Amygdala (tissue), 56 donors: ENCODE measurements around the gene PIF1.
"Not testable (repeated sequence)": the region's sequence is repeated elsewhere in the genome, so short reads cannot be mapped to it uniquely, and the experiment has no call there.

Source experiments
- DNase-seq, 56 donors: peaks; one replicate each; lab custom pipeline; 2025; lab: John Stamatoyannopoulos, UW

PIF1 gene

GRCh38 chr15:64814965-64815364, 10.5 kb downstream of the PIF1 start:
- DNase-seq: not testable (repeated sequence)

DNA sequence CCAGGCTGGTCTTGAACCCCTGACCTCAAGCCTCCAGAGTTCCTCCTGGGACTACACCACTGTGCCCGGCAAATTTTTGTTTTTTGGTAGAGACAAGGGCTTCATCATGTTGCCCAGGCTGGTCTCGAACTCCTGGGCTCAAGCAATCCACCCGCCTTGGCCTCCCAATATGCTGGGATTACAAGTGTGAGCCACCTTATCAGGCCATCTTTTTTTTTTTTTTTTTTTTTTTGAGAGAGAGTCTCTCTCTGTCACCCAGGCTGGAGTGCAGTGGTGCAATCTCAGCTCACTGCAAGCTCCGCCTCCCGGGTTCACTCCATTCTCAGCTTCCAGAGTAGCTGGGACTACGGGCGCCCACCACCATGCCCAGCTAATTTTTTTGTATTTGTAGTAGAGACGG, 11.2 kb downstream of the PIF1 start:
- not testable (repeated sequence) for DNase-seq

DNA sequence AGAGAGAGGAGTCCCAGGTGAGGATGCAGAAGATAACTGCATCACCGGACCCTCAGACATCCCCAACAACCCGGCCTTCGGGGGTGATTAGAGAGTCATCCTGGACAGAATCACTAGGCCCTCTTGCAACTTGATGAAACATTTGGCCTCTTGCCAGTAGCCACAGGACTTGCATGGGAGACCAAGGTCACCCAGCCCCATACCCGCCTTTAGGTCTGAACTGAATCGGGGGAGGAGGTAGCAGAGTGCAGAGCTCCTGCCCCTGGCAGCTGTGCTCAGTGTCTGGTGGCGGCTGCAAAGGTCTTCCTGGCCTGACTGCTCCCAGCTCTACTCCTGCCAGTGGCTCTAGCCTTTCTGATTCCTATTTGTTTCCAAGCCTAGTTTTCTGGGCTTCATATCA, 12.4 kb downstream of the PIF1 start:
- no peak for DNase-seq

GRCh38 chr15:64810497-64811326, 14.7 kb downstream of the PIF1 start:
- no peak for DNase-seq

DNA sequence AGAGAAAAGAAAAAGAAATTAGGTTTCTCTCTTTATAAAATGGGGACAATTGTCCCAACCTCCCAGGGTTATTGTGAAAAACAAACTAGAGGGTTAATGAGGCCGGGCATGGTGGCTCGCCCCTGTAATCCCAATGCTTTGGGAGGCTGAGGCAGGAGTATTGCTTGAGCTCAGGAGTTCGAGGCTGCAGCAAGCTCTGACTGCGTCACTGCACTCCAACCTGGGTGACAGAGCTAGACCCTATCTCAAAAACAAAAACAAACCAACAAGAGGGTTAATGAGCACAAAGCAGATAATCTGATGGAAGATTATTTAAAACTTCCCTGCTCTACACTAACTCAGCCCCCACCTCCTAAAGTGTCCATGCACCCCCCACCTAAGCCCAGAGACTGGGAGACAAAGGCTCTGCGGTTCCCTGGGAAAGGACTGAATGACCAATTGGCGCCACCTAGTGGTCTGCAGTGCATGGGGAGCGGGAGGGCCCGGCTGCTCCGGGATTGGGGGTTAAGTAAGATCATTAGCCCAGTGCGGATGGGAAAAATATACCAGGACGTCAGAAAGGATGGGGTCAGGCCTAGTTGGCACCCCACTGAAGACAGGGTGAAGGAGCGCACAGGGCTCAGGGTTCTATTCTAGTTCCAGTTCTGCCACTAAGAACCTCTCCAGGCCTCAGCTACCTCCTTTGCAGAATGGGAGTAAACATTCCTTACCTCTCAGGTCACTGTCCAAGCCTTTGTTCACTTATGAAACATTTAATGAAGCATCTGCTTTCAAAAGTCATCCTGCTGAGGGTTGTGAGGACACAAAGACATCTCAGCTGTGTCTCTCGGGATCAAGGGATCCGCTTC, 15.6 kb downstream of the PIF1 start:
- peak in 52 of 56 donors; percentile 4 to 79 (median 49) for DNase-seq

GRCh38 chr15:64808785-64809453, 16.5 kb downstream of the PIF1 start:
- no peak for DNase-seq

GRCh38 chr15:64807751-64808222, 17.7 kb downstream of the PIF1 start:
- DNase-seq: no peak

DNA sequence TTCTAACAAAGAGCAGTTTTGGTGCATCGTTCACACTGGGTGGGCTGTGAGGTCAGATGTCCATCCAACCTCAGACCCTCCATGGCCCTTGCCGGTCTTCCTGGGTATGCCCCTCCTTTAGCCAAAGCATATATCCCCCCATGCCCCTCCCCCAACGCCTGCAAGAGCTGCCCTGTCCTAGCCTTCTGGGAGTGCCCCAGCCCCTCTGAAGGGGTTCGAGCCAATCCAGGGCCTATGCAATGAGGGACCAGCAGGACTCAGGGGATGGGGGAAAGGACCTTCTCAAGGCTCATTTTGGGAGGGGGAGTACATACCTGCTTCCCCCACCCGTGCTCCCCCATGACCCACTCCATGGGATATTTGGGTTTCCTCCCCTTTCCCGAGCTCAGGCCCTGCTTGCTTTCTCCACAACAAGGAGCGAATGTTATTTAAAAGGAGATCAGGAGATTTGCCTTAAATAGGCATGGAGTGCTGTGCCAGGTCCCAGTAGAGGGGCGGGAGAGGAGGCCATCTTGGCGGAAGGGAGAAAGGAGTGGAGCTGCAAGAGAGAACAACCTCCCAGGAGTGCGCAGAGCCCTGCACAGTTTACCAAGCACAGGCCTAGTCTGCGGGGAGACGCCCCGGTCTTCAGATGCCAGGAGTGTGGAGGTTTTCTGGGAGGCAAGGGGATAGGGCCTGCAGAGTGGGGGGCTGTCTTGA, 18.2 kb downstream of the PIF1 start:
- no peak for DNase-seq

GRCh38 chr15:64806509-64806908, 18.9 kb downstream of the PIF1 start:
- DNase-seq: no peak

DNA sequence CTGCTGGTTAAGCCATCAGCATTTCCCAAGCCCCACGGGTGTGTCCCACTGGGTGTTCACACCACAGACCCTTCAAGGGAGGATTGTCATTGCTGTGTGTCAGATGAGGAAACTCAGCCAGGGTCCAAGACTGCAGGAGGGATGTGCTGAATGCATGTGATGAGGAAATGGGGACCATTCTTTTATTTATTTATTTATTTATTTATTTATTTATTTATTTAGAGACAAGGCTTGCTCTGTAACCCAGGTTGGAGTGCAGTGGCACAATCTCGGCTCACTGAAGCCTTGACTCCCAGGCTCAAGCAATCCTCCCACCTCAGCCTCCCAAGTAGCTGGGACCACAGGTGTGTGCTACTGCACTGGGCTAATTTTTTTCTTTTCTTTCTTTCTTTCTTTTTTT, 20.8 kb downstream of the PIF1 start:
- DNase-seq: no peak

- DNase-seq: no peak
Observed at GRCh38 chr15:64803526-64803925, 21.9 kb downstream of the PIF1 start.

DNA sequence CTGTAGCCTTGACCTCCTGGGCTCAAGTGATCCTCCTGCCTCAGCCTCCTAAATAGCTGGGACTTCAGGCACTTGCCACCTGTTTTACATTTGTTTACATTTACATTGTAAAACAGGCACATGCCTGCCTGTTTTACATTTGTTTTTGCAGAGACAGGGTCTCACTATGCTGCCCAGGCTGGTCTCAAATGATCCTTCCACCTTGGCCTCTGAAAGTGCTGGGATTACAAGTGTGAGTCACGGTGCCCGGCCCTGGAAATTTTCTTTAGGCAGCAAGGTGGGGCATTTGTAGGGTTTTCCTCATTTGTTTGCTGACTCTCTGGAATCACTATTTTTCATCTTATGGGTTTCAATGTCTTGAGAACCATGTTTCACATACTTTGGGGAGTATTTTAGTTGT, 25.0 kb downstream of the PIF1 start:
- DNase-seq: no peak

- DNase-seq: not testable (repeated sequence)
Observed at GRCh38 chr15:64798905-64799304, 26.5 kb downstream of the PIF1 start.

GRCh38 chr15:64795921-64796320, 29.5 kb downstream of the PIF1 start:
- not testable (repeated sequence) for DNase-seq

DNA sequence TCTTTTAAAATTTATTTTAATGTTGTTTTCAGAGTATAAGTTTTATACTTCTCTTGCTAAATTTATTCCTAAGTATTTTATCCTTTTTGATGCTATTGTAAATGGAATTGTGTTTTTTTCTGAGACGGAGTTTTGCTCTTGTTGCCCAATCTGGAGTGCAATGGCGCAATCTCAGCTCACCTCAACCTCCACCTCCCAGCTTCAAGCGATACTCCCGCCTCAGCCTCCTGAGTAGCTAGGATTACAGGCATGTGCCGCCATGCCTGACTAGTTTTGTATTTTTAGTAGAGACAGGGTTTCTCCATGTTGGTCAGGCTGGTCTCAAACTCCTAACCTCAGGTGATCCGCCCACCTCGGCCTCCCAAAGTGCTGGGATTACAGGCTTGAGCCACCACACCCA, 30.1 kb downstream of the PIF1 start:
- DNase-seq: not testable (repeated sequence)

- no peak for DNase-seq
Observed at GRCh38 chr15:64792282-64792681, 33.2 kb downstream of the PIF1 start.

DNA sequence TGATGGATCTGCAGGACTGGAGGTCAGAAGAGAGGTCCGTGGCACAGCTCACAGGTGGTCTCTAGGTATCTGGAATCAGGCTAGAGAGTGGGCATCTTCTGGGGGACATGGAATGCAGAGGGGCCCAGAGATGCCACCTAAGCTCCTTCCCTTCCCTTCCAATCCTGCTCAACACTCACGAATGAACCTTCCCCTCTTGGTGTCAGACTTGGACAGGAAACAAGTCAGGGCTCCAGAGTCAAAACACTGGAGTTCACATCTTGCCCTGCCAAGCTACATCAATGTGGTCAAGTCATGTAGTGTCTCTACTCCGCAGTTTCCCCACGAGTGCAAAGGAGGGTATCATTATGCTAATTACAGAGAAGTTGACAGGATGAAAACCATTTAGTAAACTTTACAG, 34.0 kb downstream of the PIF1 start:
- no peak for DNase-seq

DNA sequence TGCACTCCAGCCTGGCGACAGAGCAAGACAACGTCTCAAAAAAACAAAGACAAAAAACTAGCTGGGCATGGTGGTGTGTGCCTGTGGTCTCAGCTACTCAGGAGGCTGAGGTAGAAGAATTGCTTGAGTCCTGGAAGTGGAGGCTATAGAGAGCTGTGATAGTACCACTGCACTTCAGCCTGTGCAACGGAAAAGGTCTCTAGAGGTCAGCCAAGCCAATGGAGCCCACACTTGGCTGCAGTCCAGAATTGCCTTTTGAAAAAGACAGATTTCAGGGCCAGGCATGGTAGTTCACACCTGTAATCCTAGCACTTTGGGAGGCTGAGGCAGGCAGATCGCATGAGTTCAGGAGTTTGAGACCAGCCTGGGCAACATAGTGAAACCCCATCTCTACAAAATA, 41.7 kb downstream of the PIF1 start:
- no peak for DNase-seq

- DNase-seq: no peak
Observed at GRCh38 chr15:64782751-64783150, 42.7 kb downstream of the PIF1 start.

DNA sequence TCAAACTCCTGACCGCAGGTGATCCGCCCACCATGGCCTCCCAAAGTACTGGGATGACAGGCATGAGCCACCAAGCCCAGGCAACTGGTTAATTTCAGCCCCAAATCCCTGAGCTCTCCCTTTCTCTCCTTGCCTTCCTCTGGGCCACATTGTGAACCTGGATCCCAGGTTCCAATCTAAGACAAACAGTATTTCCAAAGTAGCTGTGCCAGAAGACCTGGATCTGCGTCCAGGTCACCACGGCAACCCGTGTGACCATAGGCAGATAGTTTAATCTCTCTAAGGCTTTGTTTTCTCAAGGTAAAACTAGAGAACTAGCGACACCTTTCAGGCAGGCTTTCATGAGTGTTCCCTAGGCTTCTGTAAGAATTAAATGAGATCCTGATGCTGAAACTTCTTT, 44.1 kb downstream of the PIF1 start:
- DNase-seq: no peak
